HG03095 (cell line): Measurements from ENCODE around the gene SLIT3.

Experiments
- ATAC-seq: cut with Tn5 transposase; IDR thresholded peaks from one replicate; pipeline ENCODE4 v1.9.1; 2021; ENCODE audit warnings: moderate library complexity; ENCODE audit not compliant: unreplicated experiment

SLIT3 gene

GRCh38 chr5:169272111-169272510 lies 28.8 kb downstream of the SLIT3 start:
- ATAC-seq, result no peak

GRCh38 chr5:169270827-169271226 lies 30.1 kb downstream of the SLIT3 start:
- no peak for ATAC-seq

GRCh38 chr5:169268019-169268418 lies 32.9 kb downstream of the SLIT3 start:
- no peak for ATAC-seq

GRCh38 chr5:169265888-169266287 lies 35.1 kb downstream of the SLIT3 start:
- ATAC-seq, result no peak

DNA sequence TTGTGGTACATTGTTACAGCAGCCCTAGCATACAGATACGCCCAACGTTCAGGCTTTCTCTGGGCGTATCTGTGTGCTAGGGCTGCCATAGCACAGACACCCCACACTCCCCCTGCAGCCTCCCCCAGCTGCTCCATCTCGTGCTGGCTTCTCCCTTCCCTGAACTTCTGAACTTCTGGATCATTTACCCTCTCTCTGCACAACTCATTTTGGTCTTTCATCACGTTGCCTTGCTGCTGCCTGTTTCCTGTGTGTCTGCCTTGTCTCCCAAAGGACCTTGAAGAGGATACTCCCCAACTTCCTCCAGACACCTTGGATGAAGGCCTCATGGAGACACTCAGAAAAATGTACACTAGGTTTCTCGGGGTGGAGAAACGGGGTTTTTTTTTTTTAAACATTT lies 37.3 kb downstream of the SLIT3 start:
- no peak for ATAC-seq

GRCh38 chr5:169260896-169261569 lies 39.9 kb downstream of the SLIT3 start:
- ATAC-seq, result no peak

DNA sequence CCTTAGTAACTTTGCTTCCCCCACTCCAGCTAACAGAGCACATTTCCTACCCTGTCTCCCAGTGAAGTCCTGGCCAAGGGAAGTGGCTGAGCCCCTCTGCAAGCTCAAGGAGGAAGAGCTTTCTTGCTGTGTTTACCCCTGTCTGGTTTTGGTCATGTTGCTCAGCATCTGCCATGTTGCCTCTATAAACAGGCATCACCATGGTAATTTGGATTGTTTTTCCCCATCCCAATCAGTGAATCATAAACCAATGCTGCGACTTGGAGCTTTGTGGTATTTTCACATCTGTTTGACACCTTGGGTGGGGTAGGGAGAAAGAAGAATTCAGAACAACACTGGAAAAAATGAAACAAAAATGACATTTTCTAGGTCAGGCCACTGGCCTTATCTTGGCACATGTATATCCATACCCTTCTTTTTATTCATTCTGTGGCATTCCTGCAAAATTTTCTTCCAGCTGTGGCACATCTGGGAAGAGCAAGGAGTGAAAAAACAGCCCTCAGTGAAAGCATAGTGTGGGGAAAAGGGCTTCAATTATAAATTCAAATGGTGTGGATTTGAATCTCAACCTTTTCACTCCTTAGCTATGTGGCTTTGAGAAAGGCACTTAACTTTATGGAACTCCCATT lies 42.5 kb downstream of the SLIT3 start:
- no peak for ATAC-seq

DNA sequence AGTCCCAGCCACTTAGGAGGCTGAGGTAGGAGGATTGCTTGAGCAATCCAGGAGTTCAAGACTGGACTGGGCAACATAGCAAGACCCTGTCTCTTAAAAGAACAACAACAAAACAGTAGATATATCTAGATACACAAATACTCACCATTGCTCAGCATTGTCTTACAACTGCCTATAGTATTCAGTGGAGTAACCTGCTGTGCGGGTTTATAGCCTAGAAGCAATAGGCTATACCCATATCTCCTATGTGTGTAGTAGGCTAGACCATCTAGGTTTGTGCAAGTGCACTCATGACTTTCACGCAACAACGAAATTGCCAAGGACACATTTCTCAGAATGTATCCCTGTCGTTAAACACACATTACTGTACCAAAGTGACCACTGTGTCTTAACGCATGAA lies 44.7 kb downstream of the SLIT3 start:
- ATAC-seq, result no peak

GRCh38 chr5:169253071-169253470 lies 47.9 kb downstream of the SLIT3 start:
- ATAC-seq, result no peak

DNA sequence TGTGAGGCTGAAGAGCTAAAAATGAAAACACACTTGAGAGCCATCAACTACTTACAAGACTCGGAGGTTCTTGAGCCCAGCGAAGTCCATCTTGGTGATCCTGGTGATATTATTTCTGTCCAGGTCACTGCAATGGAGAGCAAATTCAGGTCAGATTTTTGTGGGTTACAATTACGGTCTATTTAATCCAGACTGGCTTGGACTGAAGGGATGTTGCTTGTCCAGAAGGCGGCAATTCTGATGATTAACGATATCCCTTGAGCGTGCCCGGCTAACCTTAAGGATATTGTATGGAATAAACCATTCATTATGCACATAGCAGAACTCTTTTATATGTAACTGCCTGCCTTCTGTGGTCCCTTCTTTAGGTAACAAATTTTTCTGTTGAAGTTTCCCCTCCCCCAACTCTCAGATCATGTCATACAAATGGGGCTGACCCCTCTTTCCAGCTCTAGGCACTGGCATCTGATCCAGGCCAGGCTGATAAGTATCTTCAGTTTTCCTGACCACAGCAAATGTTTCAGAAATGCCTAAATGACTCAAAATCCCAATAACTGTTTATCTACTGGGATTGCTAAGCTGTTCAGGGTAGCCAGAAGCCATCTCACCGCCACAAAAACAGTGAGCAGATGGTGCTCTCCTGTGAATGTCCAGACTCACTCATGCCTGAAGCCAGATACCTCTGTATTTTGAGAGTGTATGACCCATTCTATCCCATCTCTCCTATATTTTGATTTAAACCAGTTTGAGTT lies 49.4 kb downstream of the SLIT3 start:
- ATAC-seq, result no peak

- ATAC-seq, result no peak
Measured at GRCh38 chr5:169250887-169251286, 50.1 kb downstream of the SLIT3 start.

DNA sequence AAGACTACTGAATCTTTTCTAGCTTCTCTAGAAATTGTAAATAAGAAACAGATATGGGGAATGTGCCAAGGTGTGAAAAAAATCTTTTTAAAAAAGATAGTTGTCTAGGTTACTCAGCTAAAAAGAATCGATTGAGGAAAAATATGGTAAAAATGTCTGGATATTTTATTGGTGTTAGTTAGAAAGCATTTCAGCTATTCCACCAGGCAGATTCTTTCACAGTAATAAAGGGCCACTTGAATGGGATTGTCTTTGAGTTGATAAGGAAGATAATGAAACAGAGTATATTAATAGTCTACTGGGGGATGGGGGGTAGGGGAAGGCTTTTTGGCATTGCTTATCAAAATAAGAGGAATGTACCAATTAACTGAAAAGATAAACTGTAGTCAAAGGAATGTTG lies 51.9 kb downstream of the SLIT3 start:
- no peak for ATAC-seq

DNA sequence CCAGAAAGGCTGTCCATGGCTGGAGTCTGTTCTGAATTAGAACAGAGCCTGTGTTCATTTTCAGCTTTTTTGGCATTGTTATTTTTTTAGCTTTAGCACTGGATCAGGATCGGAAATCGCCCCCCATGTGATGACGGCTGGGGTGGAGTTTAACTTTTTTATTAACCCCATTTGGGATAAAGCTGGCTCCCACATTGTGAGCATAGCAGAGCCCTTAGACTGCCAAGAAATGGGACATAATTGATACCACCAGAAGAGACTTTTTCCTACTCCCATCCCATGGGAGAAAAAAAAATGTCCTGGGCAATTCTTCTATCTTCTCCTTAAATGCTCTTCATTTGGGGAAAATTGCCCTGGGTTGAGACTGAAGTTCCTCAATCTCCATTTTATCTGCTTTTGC lies 52.4 kb downstream of the SLIT3 start:
- ATAC-seq, result no peak

DNA sequence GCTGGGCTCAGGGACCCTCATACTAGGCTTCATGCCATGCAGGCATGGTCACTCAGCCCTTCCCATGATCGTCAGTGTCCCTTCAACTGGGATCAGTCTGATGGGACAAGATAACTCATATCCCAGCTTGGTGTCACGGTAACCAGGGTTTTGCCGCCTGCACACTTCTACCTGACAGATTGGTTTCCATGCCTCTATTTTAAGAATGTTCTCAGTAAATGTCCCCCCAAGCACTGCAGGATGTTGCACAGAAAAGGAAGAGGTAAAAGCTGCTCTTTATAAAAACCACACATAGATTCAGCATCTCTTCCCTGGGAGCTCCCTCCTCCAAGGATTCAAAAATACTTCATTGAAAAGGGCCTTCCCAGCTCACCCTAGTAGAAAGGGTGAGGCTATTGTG lies 56.1 kb downstream of the SLIT3 start:
- ATAC-seq, result no peak

- no peak for ATAC-seq
Measured at GRCh38 chr5:169243651-169244422, 57.1 kb downstream of the SLIT3 start.

- ATAC-seq, result no peak
Measured at GRCh38 chr5:169242849-169243186, 58.1 kb downstream of the SLIT3 start.

- no peak for ATAC-seq
Measured at GRCh38 chr5:169242175-169242848, 58.6 kb downstream of the SLIT3 start.

GRCh38 chr5:169229342-169229892 lies 71.5 kb downstream of the SLIT3 start:
- no peak for ATAC-seq

GRCh38 chr5:169226895-169227294 lies 74.0 kb downstream of the SLIT3 start:
- ATAC-seq, result no peak

DNA sequence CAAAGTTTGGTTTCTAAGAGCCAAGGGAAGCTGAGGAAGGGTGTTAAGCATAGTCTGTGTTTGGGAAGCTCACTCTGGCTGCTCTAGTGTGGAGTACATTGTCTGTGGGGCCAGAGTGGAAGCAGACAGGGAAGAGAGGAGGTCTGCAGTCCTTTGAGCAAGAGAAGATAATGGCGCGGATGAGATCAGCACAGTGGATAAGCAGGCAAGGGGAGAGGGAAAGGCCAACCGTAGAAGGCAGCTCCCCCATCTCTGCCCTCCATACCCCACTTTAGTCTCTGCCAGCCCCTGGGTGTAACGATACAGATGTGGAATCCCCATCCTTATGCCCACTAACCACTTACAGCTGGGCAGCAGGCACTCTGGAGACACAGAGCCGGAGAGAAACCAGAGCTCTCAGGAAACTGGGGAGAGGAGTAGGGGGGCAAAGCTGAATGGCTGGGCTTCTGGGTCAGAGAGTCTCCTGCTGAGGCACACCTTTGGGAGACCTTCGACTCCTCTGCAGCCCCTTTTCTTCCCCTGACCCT lies 75.0 kb downstream of the SLIT3 start:
- no peak for ATAC-seq

DNA sequence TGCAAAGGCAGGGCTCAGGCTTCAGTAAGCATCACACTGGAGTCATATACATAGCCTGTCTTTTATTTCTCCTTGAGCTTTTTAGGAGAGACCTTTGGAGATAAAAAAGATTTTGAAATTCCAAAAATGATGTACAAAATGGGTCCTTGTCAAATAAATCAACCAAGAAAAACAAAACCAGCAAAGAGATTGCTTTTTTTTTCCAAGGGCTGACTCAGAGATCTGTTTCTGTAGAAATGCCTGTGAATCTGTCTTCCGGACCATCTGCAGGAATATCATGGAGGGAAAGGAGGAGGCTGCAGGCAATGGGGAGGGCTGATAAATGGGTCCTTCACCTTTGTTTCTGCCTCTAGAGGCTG lies 77.4 kb downstream of the SLIT3 start:
- no peak for ATAC-seq
